GM21381 (cell line): ENCODE data around the gene AGTPBP1.

Source experiments
- ATAC-seq: cut with Tn5 transposase; IDR thresholded peaks from one replicate; pipeline ENCODE4 v1.9.1; 2021; ENCODE audit warnings: mild to moderate bottlenecking, moderate library complexity; ENCODE audit not compliant: unreplicated experiment

AGTPBP1 gene

DNA sequence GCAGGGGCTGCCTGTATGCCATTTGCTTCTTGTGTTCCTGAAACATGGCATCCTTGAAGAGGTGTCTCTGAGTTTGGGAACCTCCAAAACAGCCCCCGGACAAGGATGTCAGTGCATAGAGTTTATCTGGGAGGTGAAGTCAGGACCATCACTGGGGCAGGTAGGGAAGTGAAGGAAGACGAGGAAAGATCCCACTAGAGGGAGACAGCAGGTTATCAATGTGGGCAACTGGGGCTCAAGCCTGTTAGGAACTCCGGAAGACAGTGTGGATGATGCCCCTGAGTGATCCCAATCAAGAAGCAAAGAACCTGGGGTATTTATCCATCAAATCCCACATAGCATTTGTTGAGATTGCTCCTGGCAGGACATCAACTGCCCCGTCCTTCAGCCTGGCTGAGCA is 233.1 kb downstream of the AGTPBP1 start:
- ATAC-seq, result no peak

DNA sequence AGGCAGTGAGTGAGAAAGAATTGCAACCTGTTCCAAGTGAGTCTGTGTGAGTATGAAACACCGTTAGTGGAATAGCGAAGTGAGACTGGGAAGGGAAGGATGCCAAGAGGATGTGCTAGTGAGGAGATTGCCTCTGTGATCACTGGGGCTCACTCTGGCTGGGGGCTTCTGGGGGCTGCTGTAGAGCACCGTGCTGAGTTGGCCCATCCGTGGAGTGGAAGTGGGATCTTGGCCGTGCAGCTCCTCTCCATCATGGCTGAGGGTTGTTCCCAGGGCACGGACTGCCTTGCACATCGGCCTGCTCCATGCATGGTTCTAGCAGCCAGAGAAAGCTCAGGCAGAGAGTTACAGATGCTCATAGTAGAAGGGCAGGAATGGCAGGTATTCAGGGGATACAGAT is 236.1 kb downstream of the AGTPBP1 start:
- ATAC-seq, result no peak

DNA sequence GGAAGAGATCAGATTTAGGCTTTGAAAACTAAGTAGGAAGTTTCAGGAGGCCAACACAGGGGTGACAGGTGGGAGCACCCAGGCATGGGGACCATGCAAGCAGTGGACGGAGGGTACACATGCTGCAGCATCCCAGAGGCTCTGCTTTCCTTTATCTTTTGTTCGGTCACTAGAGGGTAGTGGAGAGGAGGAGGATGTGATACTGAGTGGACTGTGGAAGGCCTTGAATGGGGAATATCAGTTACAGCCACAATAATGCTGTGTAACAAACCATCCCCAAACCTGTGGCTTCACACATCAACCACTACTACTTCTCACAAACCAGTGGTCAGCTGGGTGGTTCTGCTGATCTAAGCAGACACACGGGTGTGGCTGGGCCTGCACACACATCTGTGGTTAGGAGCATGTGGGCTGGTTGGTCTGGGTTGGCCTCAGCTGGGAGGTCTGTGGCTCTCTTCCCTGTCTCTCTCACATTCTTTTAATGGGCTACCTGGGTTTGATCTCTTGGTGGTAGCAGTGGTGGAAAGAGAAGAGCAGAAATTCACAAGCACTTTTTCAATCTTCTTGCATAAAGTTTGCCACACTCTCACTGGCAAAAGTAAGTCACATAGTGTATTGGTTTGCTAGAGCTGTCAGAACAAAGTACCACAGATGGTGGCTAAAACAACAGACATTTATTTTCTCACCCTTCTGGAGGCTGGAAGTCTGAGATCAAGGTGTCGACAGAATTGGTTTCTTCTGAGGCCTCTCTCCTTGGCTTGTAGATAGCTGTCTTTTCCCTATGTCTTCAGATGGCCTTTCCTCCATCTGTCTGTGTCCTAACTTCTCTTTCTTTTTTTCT is 238.7 kb downstream of the AGTPBP1 start:
- peak; percentile 46 for ATAC-seq

DNA sequence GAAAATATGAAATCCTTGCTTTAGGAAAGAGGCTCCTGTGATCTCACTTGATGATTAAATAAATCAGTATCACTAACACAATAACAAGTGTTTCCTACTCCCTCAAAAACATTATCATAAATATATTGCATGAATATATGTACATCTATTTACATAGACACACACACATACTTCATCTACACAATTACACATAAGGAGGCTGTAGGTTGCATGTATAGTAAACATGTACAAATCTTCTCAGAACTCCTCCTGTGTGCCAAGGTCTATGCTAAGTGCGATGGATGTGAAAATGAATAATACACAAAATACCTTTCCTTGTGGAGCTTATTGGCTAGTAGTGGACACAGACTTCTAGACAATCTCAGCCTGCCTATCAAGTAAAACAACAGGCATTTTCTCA is 239.9 kb downstream of the AGTPBP1 start:
- no peak for ATAC-seq

DNA sequence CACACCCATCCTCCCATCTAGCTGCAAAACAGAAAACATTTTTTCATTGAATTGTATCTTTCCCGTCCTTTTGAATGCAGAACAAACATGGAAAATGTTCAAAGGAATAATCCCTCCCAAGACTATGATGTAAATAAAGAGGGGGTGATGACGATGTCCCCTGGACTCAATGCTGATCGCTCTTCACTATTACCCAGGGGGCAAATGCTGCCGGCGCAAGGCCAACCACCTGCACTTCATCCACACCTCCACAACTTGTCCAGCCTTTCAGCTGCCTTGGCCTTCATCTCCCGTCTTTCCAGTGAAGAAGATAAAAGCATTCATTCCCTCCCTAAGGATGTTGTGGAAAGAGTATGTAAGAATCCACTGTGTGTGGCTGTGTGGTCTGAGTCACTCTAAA is 240.3 kb downstream of the AGTPBP1 start:
- no peak for ATAC-seq
